ENCODE measurements around the gene STXBP1. TPM values are rescaled to one million over a fixed set of nuclear protein-coding genes. Genes with fewer than 3 reads are reported as not detected.
A peak's percentile ranks its signal among the peaks of the same experiment; 100 is the strongest.

STXBP1 gene
- total and polyA plus RNA-seq, 2 of the 13 experiments (the other 11 are each of a cell fraction or from before 2014, with no cell fraction given), result 2.9 TPM

- TF ChIP-seq ZBTB4 (CRISPR knock-in tag; IDR thresholded peaks at IDR 0.05; ENCODE audit: borderline replicate concordance) (no peak), SKIL (CRISPR knock-in tag; IDR thresholded peaks at IDR 0.05; ENCODE audit: borderline replicate concordance) (0 out of 2 replicates have a peak, but pooled peaks have one; percentile 59), ASH2L (IDR thresholded peaks at IDR 0.05; ENCODE audit: insufficient read length, low read depth, low read length) (no peak), ARID2 (CRISPR knock-in tag; IDR thresholded peaks at IDR 0.05; ENCODE audit: borderline replicate concordance) (peak; percentile 79; the same call in 1 of the 2 replicates), ZKSCAN1 (IDR thresholded peaks at IDR 0.05; ENCODE audit: low read length) (no peak), ZFX (CRISPR knock-in tag; IDR thresholded peaks at IDR 0.05; ENCODE audit: low read depth) (peak; percentile 56), YY1 (IDR thresholded peaks at IDR 0.05; ENCODE audit: insufficient read depth, insufficient replicate concordance, low read depth, low read length) (no peak), TERF1 (CRISPR knock-in tag; IDR thresholded peaks at IDR 0.05) (no peak), SAFB2 (CRISPR knock-in tag; IDR thresholded peaks at IDR 0.05; ENCODE audit: borderline replicate concordance, low read depth) (no peak), DR1 (CRISPR knock-in tag; IDR thresholded peaks at IDR 0.05) (no peak; the same call in 1 of the 2 replicates), ZSCAN21 (CRISPR knock-in tag; IDR thresholded peaks at IDR 0.05; ENCODE audit: borderline replicate concordance) (peak; percentile 92), ZNF33A (CRISPR knock-in tag; IDR thresholded peaks at IDR 0.05; ENCODE audit: borderline replicate concordance) (no peak), TRIM22 (IDR thresholded peaks at IDR 0.05) (no peak), YEATS2 (CRISPR knock-in tag; IDR thresholded peaks at IDR 0.05; ENCODE audit: borderline replicate concordance) (no peak), JUNB (CRISPR knock-in tag; IDR thresholded peaks at IDR 0.05; ENCODE audit: borderline replicate concordance) (no peak; the same call in 1 of the 2 replicates), NKX3-1 (CRISPR knock-in tag; IDR thresholded peaks at IDR 0.05) (no peak)
Measured at GRCh38 chr9:127608104-127608966, 3.7 kb upstream of the STXBP1 start (continued).

Data from HepG2 (cell line).